HepG2 (cell line): ENCODE measurements around the gene RNF123. TPM values are rescaled to one million over a fixed set of nuclear protein-coding genes. Genes with fewer than 3 reads are reported as not detected.
A peak's percentile ranks its signal among the peaks of the same experiment; 100 is the strongest.

Experiments used
- CBX2 ChIP-seq, 2 experiments: fragments of 200-600 bp in 1 of 2; sonication (generic); formaldehyde crosslinking in 1 of 2; IDR thresholded peaks; 2 replicates each; pipeline versions ENCODE4 v1.7.0 to v1.8.1; 2018 to 2022; ENCODE audit warnings: low read depth in 2 of 2, low read length in 1 of 2, mild to moderate bottlenecking in 1 of 2, missing genetic modification reagents in 1 of 2
- NFIC ChIP-seq: IDR thresholded peaks from 2 replicates; pipeline ENCODE4 v1.6.1; 2012; ENCODE audit warnings: mild to moderate bottlenecking, low read length, inconsistent platforms
- RAD21 ChIP-seq: fragments of 450-650 bp; formaldehyde crosslinking; IDR thresholded peaks from 2 replicates; pipeline ENCODE4 v1.5.0; 2020; ENCODE audit warnings: mild to moderate bottlenecking
- SATB2 ChIP-seq: sonication (generic); formaldehyde crosslinking; IDR thresholded peaks from 2 replicates; pipeline ENCODE4 v1.5.0; 2020; ENCODE audit warnings: missing genetic modification reagents
- ZNF619 ChIP-seq: sonication (generic); formaldehyde crosslinking; IDR thresholded peaks from 2 replicates; pipeline ENCODE4 v1.4.0; 2020; ENCODE audit warnings: mild to moderate bottlenecking, missing genetic modification reagents
- ZNF768 ChIP-seq: sonication (generic); formaldehyde crosslinking; IDR thresholded peaks from 2 replicates; pipeline ENCODE4 v1.4.0; 2020; ENCODE audit warnings: missing genetic modification reagents
- polyA plus RNA-seq, 8 experiments: library from polyadenylated mRNA; depleted of rRNA in 3 of 8; stranded (reverse) in 7 of 8; unstranded in 1 of 8; fragments of >200 nt; fragmentation: Illumina TruSeq in 4 of 8; extraction: Trizol in 4 of 8; gene quantifications; 2 replicates each; pipeline versions ENCODE4 v1.2.1 to v1.2.3, GENCODE V29; 2011 to 2016; ENCODE audit warnings: low read depth in 4 of 8, missing spikeins in 1 of 8, mixed read lengths in 1 of 8; ENCODE audit not compliant: insufficient read depth in 1 of 8
- total RNA-seq, 5 experiments: library from RNA; depleted of rRNA; stranded (reverse); fragments of >200 nt; fragmentation: Illumina TruSeq; extraction: Trizol; gene quantifications; 2 replicates each; pipeline ENCODE4 v1.2.3, GENCODE V29; 2016; ENCODE audit warnings: low read depth in 1 of 5
- TF ChIP-seq, protein P1 (sequence below): sonication (generic); formaldehyde crosslinking; conservative IDR thresholded peaks from 2 replicates; pipeline ENCODE4 v1.4.0; 2020; ENCODE audit warnings: missing genetic modification reagents
- TF ChIP-seq, protein P2 (sequence below): sonication (generic); formaldehyde crosslinking; IDR thresholded peaks from 2 replicates; pipeline ENCODE4 v1.8.0; 2022; ENCODE audit warnings: mild to moderate bottlenecking, missing genetic modification reagents, moderate library complexity
- TF ChIP-seq, protein P3 (sequence below): sonication (generic); formaldehyde crosslinking; IDR thresholded peaks from 2 replicates; pipeline ENCODE4 v1.4.0; 2020; ENCODE audit warnings: missing genetic modification reagents
- TF ChIP-seq, protein P4 (sequence below): sonication (generic); formaldehyde crosslinking; conservative IDR thresholded peaks from 2 replicates; pipeline ENCODE4 v1.4.0; 2020; ENCODE audit warnings: missing genetic modification reagents
- TF ChIP-seq, protein P5 (sequence below): sonication (generic); formaldehyde crosslinking; IDR thresholded peaks from 2 replicates; pipeline ENCODE4 v1.8.0; 2022; ENCODE audit warnings: missing genetic modification reagents, mild to moderate bottlenecking, inconsistent platforms, borderline replicate concordance

Gene RNF123
- total and polyA plus RNA-seq, 2 of the 13 experiments (the other 11 are each of a cell fraction or from before 2014, with no cell fraction given) = 29.9 to 82.2 TPM

DNA sequence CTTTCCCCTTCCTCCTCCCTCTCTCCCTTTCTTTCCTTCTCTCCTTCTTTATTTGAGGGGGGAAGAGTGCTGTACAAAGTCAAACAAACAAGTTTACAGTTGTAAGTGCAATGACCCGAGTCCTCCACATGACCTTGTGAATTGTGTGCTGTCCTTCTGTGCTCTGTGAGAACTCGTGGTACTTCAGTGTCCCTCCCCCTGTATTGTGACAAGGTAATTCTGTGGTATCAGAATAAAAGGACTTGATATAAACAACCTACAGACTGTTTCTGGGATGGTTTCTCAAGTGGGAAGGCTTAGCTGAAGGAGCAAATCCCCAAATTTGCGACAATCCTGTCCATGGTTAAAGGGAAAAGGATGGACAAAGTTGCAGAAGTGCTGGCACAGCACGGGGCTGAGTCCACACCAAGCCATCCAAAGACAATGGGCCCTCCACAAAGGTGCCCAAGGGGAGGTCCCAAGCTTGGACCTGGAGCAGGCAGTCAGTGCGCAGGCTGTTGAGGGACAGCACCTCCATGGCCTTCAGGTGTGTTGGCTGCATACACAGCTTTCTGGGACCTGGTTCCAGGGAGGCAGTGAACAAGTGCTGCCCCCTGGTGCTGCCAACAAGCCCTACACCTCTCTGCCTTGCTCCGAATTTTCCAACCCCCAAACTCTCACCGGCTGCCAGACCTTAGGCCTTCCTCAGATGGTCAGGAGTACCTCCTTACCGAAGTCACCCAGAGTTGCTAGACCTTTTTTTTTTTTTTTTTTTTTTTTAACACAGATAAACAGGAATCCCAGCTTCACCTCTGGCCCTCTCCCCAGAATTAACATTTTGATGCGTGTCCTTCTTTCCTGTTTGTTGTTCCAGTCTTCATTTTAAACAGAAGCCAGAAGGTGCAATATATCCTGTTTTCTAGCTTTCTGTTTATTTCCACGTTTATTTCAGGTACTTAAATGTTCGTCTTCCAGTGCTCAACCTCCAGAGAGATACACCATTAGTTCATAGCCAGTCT, 17.8 kb upstream of the RNF123 start (continued):
- TF ChIP-seq RAD21 (CRISPR knock-in tag) (peak; percentile 94), ZNF619 (CRISPR knock-in tag) (no peak), SATB2 (no peak), ZNF768 (CRISPR knock-in tag) (peak; percentile 80), NFIC (no peak), CBX2 (IDR thresholded peaks at IDR 0.05; ENCODE audit: low read depth, low read length) (no peak), CBX2 (CRISPR knock-in tag; IDR thresholded peaks at IDR 0.05; ENCODE audit: low read depth) (no peak)
- TF ChIP-seq, protein P1, sequence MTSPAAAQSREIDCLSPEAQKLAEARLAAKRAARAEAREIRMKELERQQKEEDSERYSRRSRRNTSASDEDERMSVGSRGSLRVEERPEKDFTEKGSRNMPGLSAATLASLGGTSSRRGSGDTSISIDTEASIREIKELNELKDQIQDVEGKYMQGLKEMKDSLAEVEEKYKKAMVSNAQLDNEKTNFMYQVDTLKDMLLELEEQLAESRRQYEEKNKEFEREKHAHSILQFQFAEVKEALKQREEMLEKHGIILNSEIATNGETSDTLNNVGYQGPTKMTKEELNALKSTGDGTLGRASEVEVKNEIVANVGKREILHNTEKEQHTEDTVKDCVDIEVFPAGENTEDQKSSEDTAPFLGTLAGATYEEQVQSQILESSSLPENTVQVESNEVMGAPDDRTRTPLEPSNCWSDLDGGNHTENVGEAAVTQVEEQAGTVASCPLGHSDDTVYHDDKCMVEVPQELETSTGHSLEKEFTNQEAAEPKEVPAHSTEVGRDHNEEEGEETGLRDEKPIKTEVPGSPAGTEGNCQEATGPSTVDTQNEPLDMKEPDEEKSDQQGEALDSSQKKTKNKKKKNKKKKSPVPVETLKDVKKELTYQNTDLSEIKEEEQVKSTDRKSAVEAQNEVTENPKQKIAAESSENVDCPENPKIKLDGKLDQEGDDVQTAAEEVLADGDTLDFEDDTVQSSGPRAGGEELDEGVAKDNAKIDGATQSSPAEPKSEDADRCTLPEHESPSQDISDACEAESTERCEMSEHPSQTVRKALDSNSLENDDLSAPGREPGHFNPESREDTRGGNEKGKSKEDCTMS (CRISPR knock-in tag) = no peak
- TF ChIP-seq, protein P2, sequence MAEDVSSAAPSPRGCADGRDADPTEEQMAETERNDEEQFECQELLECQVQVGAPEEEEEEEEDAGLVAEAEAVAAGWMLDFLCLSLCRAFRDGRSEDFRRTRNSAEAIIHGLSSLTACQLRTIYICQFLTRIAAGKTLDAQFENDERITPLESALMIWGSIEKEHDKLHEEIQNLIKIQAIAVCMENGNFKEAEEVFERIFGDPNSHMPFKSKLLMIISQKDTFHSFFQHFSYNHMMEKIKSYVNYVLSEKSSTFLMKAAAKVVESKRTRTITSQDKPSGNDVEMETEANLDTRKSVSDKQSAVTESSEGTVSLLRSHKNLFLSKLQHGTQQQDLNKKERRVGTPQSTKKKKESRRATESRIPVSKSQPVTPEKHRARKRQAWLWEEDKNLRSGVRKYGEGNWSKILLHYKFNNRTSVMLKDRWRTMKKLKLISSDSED (CRISPR knock-in tag) = no peak
- TF ChIP-seq, protein P3, sequence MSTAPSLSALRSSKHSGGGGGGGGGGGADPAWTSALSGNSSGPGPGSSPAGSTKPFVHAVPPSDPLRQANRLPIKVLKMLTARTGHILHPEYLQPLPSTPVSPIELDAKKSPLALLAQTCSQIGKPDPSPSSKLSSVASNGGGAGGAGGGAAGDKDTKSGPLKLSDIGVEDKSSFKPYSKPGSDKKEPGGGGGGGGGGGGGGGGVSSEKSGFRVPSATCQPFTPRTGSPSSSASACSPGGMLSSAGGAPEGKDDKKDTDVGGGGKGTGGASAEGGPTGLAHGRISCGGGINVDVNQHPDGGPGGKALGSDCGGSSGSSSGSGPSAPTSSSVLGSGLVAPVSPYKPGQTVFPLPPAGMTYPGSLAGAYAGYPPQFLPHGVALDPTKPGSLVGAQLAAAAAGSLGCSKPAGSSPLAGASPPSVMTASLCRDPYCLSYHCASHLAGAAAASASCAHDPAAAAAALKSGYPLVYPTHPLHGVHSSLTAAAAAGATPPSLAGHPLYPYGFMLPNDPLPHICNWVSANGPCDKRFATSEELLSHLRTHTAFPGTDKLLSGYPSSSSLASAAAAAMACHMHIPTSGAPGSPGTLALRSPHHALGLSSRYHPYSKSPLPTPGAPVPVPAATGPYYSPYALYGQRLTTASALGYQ (CRISPR knock-in tag) = no peak
- TF ChIP-seq, protein P4, sequence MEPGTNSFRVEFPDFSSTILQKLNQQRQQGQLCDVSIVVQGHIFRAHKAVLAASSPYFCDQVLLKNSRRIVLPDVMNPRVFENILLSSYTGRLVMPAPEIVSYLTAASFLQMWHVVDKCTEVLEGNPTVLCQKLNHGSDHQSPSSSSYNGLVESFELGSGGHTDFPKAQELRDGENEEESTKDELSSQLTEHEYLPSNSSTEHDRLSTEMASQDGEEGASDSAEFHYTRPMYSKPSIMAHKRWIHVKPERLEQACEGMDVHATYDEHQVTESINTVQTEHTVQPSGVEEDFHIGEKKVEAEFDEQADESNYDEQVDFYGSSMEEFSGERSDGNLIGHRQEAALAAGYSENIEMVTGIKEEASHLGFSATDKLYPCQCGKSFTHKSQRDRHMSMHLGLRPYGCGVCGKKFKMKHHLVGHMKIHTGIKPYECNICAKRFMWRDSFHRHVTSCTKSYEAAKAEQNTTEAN (CRISPR knock-in tag) = 0 out of 2 replicates have a peak, but pooled peaks have one; percentile 30
- TF ChIP-seq, protein P5, sequence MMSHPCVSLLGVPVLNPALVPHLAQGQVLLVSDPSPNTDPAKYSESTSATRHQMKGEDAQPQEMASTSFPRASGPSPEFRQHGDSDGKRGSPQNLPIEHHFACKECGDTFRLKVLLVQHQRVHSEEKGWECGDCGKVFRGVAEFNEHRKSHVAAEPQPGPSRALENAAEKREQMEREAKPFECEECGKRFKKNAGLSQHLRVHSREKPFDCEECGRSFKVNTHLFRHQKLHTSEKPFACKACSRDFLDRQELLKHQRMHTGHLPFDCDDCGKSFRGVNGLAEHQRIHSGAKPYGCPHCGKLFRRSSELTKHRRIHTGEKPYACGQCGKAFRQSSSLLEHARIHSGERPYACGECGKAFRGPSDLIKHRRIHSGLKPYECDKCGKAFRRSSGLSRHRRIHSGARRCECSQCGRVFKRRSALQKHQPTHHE = no peak
